Heart left ventricle (tissue), 13 donors: Measurements from ENCODE around the gene NREP.

ENCODE experiments used
- CTCF ChIP-seq, 12 donors: fragments of 200-600 bp; sonication (generic) in 4 of 12; IDR thresholded peaks; one replicate each; pipeline versions ENCODE4 v1.5.0 to v1.8.0; 2018 to 2022; ENCODE audit warnings: antibody characterized with exemption in 12 of 12, mild to moderate bottlenecking in 5 of 12
- POLR2A ChIP-seq, 2 donors: fragments of 450-650 bp; IDR thresholded peaks; one replicate each; pipeline ENCODE4 v1.6.1; 2017; ENCODE audit warnings: antibody characterized with exemption in 2 of 2, mild to moderate bottlenecking in 2 of 2, moderate library complexity in 2 of 2
- donor health status: ischemic (EF 13 %, LVEDD 7.1; RV severe dilation, severe dysfunction).
- donor health status: DM: no; HTN: yes; CAD: no.
- donor health status: DM: no; HTN: no; CAD: no.
- donor health status: ischemic (EF 25% LVEDD 6.9; RV normal size, moderate dysfunction).
- donor health status: ischemic (EF 25% LVEDD 5.7; RV mildly dilated, moderate dysfunction).
- donor health status: ischemic (EF 35%, LVEDD 5.7; RV mildly dilated, moderate dysfunction).
- donor health status: nonischemic (EF 11% LVEDD 7.7; RV severe dilation, severe dysfunction).
- donor health status: DM: yes; HTN: yes; CAD: no.
- donor health status: PGD.
- donor health status: ischemic (EF 29% LVEDD 5.4; RV normal size, mild dysfunction).
- donor health status: nonischemic (EF 23%, LVEDD 6.1; RV moderate dilation, normal function).

GRCh38 chr5:111764019-111764418 lies 7.0 kb upstream of the NREP start:
- TF ChIP-seq POLR2A (IDR thresholded peaks at IDR 0.05) (no peak), CTCF (IDR thresholded peaks at IDR 0.05) (no peak)
